Lung (tissue), 12 donors: ENCODE results near the gene SPDYA. TPM values are rescaled to one million over a fixed set of nuclear protein-coding genes. Genes with fewer than 3 reads are reported as not detected.

Experiments
- ATAC-seq: fragments of 200-7000 bp; cut with Tn5 transposase; one replicate; pipeline ENCODE4 v1.9.1; 2020; ENCODE audit warnings: moderate number of reproducible peaks; ENCODE audit not compliant: insufficient read depth, low FRiP score
- DNase-seq, 3 donors: peaks; one replicate each; pipeline ENCODE4 v3.0.0-alpha.2; 2013 to 2017
- H3K27ac ChIP-seq, 2 donors: one replicate each; pipeline ENCODE4 v1.5.1; 2013; ENCODE audit warnings: mild to moderate bottlenecking in 2 of 2, moderate library complexity in 2 of 2, control low read depth in 1 of 2, inconsistent platforms in 1 of 2, low read depth in 1 of 2, low read length in 1 of 2
- H3K27me3 ChIP-seq, 3 donors: one replicate each; pipeline ENCODE4 v1.5.1; 2013; ENCODE audit warnings: low read length in 2 of 3; ENCODE audit not compliant: control insufficient read depth in 3 of 3, insufficient read depth in 3 of 3
- H3K36me3 ChIP-seq, 4 donors: one replicate each; pipeline ENCODE4 v1.5.1; 2013; ENCODE audit warnings: low read length in 4 of 4, mild to moderate bottlenecking in 1 of 4, moderate library complexity in 1 of 4; ENCODE audit not compliant: control insufficient read depth in 4 of 4, insufficient read depth in 4 of 4
- H3K4me1 ChIP-seq, 5 donors: one replicate each; pipeline ENCODE4 v1.5.1; 2013; ENCODE audit warnings: low read length in 5 of 5, mild to moderate bottlenecking in 2 of 5, moderate library complexity in 1 of 5; ENCODE audit not compliant: control insufficient read depth in 5 of 5, insufficient read depth in 5 of 5
- H3K4me3 ChIP-seq: one replicate; pipeline ENCODE4 v1.5.1; 2013; ENCODE audit warnings: mild to moderate bottlenecking, control low read depth, moderate library complexity
- H3K9ac ChIP-seq, 2 donors: one replicate each; pipeline ENCODE4 v1.5.1; 2013; ENCODE audit warnings: low read length in 2 of 2, control low read depth in 1 of 2; ENCODE audit not compliant: insufficient read depth in 1 of 2
- H3K9me3 ChIP-seq, 4 donors: one replicate each; pipeline ENCODE4 v1.5.1; 2013; ENCODE audit warnings: low read length in 3 of 4, mild to moderate bottlenecking in 1 of 4, moderate library complexity in 1 of 4; ENCODE audit not compliant: control insufficient read depth in 4 of 4, insufficient read depth in 3 of 4
- WGBS, 2 donors: extraction: QIAGEN DNeasy Blood & Tissue Kit; methylation state at CpG; one replicate each; pipeline ENCODE4 v1.1.7; 2013; 5-methylcytosine and 5-hydroxymethylcytosine counted together
- polyA plus RNA-seq, 2 donors: library from polyadenylated mRNA; stranded (reverse); fragments of 200-250 nt; gene quantifications; one replicate each; pipeline ENCODE4 v1.2.1, GENCODE V29; 2013
- total RNA-seq, 2 donors: library from RNA; depleted of rRNA in 1 of 2; stranded (reverse); fragments of >200 nt in 1 of 2; gene quantifications; one replicate each; pipeline ENCODE4 v1.2.1, GENCODE V29; 2014 to 2021
- TF ChIP-seq, protein P1 (sequence below): IDR thresholded peaks from 2 replicates; pipeline ENCODE4 v1.5.1; 2012; ENCODE audit warnings: mild to moderate bottlenecking; ENCODE audit errors: control extremely low read depth, extremely low read depth
- donor health status: control.
- donor health status: control.
- donor health status: Bipolar disorder and iron deficiency.
- donor health status: healthy.
- donor health status: DM: yes; HTN: yes; CAD: no.

Gene SPDYA
- total and polyA plus RNA-seq, 4 donors = 0.10 to 6.9 (median 0.62) TPM

DNA sequence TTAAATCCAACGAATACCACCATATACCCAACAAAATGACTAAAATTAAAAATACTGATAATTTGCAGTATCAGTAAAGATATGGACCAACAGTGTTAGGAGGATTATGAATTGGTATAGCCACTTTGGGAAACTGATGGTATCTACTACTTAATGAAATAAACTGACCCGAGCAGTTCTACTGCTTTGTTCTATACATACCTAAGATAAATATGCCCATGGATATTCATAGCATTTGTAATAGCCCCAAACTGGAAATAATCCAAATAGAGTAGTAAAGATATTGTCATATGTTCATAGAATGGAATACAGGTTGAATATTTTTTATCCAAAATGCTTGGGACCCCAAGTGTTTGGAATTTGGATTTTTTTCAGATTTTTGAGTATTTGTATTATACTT is 38.3 kb upstream of the SPDYA start:
- Histone ChIP-seq H3K4me1 (peaks cover 0 to 34% (median 1%) of the 10 kb centered on the region in 5 donors), H3K4me3 (no peak overlapping the region), H3K27me3 (no peaks in the 10 kb centered on the region), H3K9me3 (no peaks in the 10 kb centered on the region), H3K36me3 (peaks cover 0 to 3% (median 1%) of the 10 kb centered on the region in 4 donors), H3K9ac (no peak overlapping the region), H3K27ac (no peak overlapping the region)
- ATAC-seq (no peak), DNase-seq (no peak)
- WGBS, 2 donors = 79 to 89% methylated on average over 2 of the region's 2 CpGs
- TF ChIP-seq, protein P1, sequence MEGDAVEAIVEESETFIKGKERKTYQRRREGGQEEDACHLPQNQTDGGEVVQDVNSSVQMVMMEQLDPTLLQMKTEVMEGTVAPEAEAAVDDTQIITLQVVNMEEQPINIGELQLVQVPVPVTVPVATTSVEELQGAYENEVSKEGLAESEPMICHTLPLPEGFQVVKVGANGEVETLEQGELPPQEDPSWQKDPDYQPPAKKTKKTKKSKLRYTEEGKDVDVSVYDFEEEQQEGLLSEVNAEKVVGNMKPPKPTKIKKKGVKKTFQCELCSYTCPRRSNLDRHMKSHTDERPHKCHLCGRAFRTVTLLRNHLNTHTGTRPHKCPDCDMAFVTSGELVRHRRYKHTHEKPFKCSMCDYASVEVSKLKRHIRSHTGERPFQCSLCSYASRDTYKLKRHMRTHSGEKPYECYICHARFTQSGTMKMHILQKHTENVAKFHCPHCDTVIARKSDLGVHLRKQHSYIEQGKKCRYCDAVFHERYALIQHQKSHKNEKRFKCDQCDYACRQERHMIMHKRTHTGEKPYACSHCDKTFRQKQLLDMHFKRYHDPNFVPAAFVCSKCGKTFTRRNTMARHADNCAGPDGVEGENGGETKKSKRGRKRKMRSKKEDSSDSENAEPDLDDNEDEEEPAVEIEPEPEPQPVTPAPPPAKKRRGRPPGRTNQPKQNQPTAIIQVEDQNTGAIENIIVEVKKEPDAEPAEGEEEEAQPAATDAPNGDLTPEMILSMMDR = no peak

GRCh38 chr2:28776471-28776870 is 34.2 kb upstream of the SPDYA start:
- Histone ChIP-seq H3K9me3 (no peaks in the 10 kb centered on the region), H3K27ac (no peak overlapping the region), H3K9ac (no peak overlapping the region), H3K4me3 (no peak overlapping the region), H3K27me3 (no peaks in the 10 kb centered on the region), H3K4me1 (peaks cover 0 to 12% (median 0%) of the 10 kb centered on the region in 5 donors), H3K36me3 (peaks cover 5 to 24% (median 7%) of the 10 kb centered on the region in 4 donors)
- ATAC-seq (no peak), DNase-seq (no peak)
- TF ChIP-seq, protein P1 = no peak
- WGBS, 2 donors = 85 to 90% methylated on average over 6 of the region's 6 CpGs

DNA sequence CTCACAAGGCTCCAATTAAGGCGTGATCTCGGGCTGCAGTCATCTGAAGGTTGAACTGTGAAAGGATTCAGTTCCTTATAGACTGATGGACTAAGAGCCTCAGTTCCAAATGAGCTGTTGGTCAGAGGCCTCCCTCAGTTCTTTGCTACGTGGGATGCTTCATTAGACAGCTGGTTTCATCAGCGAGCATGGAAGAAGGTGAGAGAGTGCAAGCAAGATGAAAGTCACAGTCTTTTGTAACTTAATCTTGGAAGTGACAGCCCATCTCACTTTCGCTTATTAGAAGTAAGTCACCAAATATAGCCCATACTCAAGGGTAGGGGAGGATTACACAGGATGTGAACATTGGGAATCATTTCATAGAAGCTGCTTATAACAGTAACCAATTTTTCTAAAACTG is 32.2 kb upstream of the SPDYA start:
- H3K9ac ChIP-seq = no peak overlapping the region
- peaks cover 0 to 10% (median 0%) of the 10 kb centered on the region in 5 donors for H3K4me1 ChIP-seq
- H3K27ac ChIP-seq = no peak overlapping the region
- H3K27me3 ChIP-seq = no peaks in the 10 kb centered on the region
- H3K36me3 ChIP-seq = peaks cover 6 to 34% (median 11%) of the 10 kb centered on the region in 4 donors
- H3K9me3 ChIP-seq = no peaks in the 10 kb centered on the region
- ATAC-seq (no peak), DNase-seq (no peak)
- TF ChIP-seq, protein P1 = no peak
- 94 to 96% methylated on average over 5 of the region's 5 CpGs for WGBS, 2 donors
- no peak overlapping the region for H3K4me3 ChIP-seq

- Histone ChIP-seq H3K9me3 (no peaks in the 10 kb centered on the region), H3K4me1 (peaks cover 0 to 7% (median 0%) of the 10 kb centered on the region in 5 donors), H3K9ac (no peak overlapping the region), H3K36me3 (peaks cover 6 to 34% (median 11%) of the 10 kb centered on the region in 4 donors), H3K4me3 (no peak overlapping the region), H3K27ac (no peak overlapping the region), H3K27me3 (no peaks in the 10 kb centered on the region)
- DNase-seq (no peak), ATAC-seq (no peak)
- TF ChIP-seq, protein P1 = no peak
- 95 to 99% methylated on average over 2 of the region's 2 CpGs for WGBS, 2 donors
These were observed 31.6 kb upstream of the SPDYA start for GRCh38 chr2:28779001-28779400.
